Lower leg skin (tissue), 3 donors: Measurements from ENCODE around the gene TMCO4.

ENCODE experiments used
- POLR2A ChIP-seq, 2 donors: fragments of 450-650 bp; IDR thresholded peaks; one replicate each; pipeline ENCODE4 v1.6.1; 2016 to 2017; ENCODE audit warnings: antibody characterized with exemption in 2 of 2, mild to moderate bottlenecking in 1 of 2, moderate library complexity in 1 of 2
- TF ChIP-seq, protein P1 (sequence below), 3 donors: fragments of 450-650 bp; IDR thresholded peaks; one replicate each; pipeline ENCODE4 v1.5.1; 2016; ENCODE audit warnings: antibody characterized with exemption in 3 of 3, mild to moderate bottlenecking in 3 of 3, moderate library complexity in 2 of 3

DNA sequence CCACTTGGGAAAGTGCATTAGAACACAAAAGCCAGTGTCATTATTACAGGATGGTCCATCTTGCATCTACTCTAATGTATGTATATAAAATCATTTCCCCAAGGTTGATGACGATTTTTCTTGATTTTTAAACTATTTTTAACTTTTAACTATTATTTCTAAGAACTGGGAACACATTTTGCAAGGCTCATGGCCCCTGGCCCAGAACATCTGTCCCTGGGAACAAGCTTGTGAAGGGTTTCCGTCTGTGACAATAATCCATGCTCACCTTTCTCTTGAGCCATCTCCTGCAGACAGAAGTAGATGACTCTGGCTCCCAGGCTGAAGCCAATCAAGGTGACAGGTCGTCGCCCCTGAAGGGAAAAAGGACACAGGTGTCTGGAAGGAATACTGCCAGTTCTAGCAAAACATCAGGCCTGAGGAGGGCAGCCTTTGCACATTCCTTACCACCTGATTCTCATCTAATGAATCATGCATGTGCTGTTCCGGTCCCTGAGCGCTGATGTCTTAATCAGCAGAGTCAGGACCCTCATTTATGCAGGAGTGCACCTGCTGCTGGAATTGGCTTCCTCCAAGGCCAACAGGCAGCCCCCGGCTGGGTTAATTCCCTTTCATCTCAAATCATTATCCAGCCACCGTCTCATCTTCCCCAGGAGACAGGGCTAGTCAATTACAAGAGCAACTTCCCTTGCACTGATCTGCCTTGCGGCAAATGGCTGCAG, 62.5 kb downstream of the TMCO4 start:
- TF ChIP-seq, protein P1, sequence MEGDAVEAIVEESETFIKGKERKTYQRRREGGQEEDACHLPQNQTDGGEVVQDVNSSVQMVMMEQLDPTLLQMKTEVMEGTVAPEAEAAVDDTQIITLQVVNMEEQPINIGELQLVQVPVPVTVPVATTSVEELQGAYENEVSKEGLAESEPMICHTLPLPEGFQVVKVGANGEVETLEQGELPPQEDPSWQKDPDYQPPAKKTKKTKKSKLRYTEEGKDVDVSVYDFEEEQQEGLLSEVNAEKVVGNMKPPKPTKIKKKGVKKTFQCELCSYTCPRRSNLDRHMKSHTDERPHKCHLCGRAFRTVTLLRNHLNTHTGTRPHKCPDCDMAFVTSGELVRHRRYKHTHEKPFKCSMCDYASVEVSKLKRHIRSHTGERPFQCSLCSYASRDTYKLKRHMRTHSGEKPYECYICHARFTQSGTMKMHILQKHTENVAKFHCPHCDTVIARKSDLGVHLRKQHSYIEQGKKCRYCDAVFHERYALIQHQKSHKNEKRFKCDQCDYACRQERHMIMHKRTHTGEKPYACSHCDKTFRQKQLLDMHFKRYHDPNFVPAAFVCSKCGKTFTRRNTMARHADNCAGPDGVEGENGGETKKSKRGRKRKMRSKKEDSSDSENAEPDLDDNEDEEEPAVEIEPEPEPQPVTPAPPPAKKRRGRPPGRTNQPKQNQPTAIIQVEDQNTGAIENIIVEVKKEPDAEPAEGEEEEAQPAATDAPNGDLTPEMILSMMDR (IDR thresholded peaks at IDR 0.05), result no peak
- TF ChIP-seq POLR2A (IDR thresholded peaks at IDR 0.05), result no peak
